SU-DHL-6 (cell line): Measurements from ENCODE around the gene CCNL1.

Experiments used
- CTCF ChIP-seq: fragments of 200-600 bp; sonication (generic); IDR thresholded peaks from one replicate; pipeline ENCODE4 v1.5.1; 2017; ENCODE audit warnings: antibody characterized with exemption, mild to moderate bottlenecking, low read length, moderate library complexity; ENCODE audit not compliant: insufficient read depth, poor library complexity, severe bottlenecking
- EZH2phosphoT487 ChIP-seq: fragments of 200-600 bp; sonication (generic), shearing (Covaris generic); conservative IDR thresholded peaks from 2 replicates; pipeline ENCODE4 v1.6.1; 2018; ENCODE audit warnings: mild to moderate bottlenecking, antibody characterized with exemption, low read length, moderate library complexity, mixed read lengths

- TF ChIP-seq CTCF (no peak), EZH2phosphoT487 (no peak)
Observed at GRCh38 chr3:157199841-157200240, 39.9 kb upstream of the CCNL1 start.
